ENCODE data around the gene DNAH6. TPM values are rescaled to one million over a fixed set of nuclear protein-coding genes. Genes with fewer than 3 reads are reported as not detected.

The DNAH6 gene
- total RNA-seq, 1 experiment from 2014 or later: 0.39 TPM

- no peaks in the 10 kb centered on the region for H3K4me1 Mint-ChIP-seq
- no peak overlapping the region for H3K27ac Mint-ChIP-seq
- ATAC-seq (no peak), DNase-seq (ENCODE audit: low spot score) (no peak)
- H3K9me3 Mint-ChIP-seq: peaks cover 49% of the 10 kb centered on the region
- H3K27me3 Mint-ChIP-seq (ENCODE audit: low read depth): peaks cover 4% of the 10 kb centered on the region; the same call in 1 of the 2 replicates
- POLR2A ChIA-PET: no interaction called here
- no peak for TF ChIP-seq PRDM15 (CRISPR knock-in tag; IDR thresholded peaks at IDR 0.05)
- CTCF ChIA-PET: no interaction called here
- H3K4me3 Mint-ChIP-seq: no peak overlapping the region
- peaks cover 6% of the 10 kb centered on the region for H3K36me3 Mint-ChIP-seq
These were observed 43.5 kb downstream of the DNAH6 start for GRCh38 chr2:84559838-84560237.

DNA sequence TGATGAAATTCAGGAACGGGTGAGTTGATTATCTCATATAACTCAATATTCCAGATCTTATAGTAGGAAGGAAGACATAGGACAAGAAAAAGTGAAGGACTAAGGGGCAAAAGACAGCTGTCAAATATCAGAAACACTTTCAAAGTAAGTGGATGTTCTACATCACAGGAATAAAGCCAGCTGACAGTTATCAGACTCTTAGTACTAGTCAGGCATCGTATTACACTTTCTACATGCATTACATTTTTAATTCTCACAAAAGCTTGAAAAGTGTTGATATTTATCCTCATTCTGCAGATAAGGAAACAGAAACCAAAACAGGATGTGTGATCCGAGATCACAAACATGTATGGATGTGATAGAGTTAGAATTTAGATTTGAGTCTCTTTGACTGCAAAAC is 63.4 kb downstream of the DNAH6 start:
- ATAC-seq (no peak), DNase-seq (ENCODE audit: low spot score) (no peak)
- POLR2A ChIA-PET: no interaction called here
- no peaks in the 10 kb centered on the region for H3K4me1 Mint-ChIP-seq
- 0 out of 2 replicates have a peak, but pooled peaks cover 3% of the 10 kb centered on the region for H3K9me3 Mint-ChIP-seq
- H3K27me3 Mint-ChIP-seq (ENCODE audit: low read depth): no peaks in the 10 kb centered on the region
- no peak overlapping the region for H3K4me3 Mint-ChIP-seq
- H3K27ac Mint-ChIP-seq: no peak overlapping the region
- CTCF ChIA-PET: no interaction called here
- no peaks in the 10 kb centered on the region for H3K36me3 Mint-ChIP-seq
- no peak for TF ChIP-seq JAZF1 (CRISPR knock-in tag; IDR thresholded peaks at IDR 0.05)
- TF ChIP-seq SOX15 (CRISPR knock-in tag; IDR thresholded peaks at IDR 0.05): no peak
- TF ChIP-seq, protein P1, sequence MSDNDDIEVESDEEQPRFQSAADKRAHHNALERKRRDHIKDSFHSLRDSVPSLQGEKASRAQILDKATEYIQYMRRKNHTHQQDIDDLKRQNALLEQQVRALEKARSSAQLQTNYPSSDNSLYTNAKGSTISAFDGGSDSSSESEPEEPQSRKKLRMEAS (CRISPR knock-in tag; IDR thresholded peaks at IDR 0.05): no peak
- TF ChIP-seq CREB1 (CRISPR knock-in tag; IDR thresholded peaks at IDR 0.05): no peak
- no peak for TF ChIP-seq ELF4 (CRISPR knock-in tag; IDR thresholded peaks at IDR 0.05; ENCODE audit: low read depth)
- TF ChIP-seq, protein P2, sequence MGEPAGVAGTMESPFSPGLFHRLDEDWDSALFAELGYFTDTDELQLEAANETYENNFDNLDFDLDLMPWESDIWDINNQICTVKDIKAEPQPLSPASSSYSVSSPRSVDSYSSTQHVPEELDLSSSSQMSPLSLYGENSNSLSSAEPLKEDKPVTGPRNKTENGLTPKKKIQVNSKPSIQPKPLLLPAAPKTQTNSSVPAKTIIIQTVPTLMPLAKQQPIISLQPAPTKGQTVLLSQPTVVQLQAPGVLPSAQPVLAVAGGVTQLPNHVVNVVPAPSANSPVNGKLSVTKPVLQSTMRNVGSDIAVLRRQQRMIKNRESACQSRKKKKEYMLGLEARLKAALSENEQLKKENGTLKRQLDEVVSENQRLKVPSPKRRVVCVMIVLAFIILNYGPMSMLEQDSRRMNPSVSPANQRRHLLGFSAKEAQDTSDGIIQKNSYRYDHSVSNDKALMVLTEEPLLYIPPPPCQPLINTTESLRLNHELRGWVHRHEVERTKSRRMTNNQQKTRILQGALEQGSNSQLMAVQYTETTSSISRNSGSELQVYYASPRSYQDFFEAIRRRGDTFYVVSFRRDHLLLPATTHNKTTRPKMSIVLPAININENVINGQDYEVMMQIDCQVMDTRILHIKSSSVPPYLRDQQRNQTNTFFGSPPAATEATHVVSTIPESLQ (CRISPR knock-in tag; IDR thresholded peaks at IDR 0.05): no peak
- TF ChIP-seq AFF4 (CRISPR knock-in tag; IDR thresholded peaks at IDR 0.05; ENCODE audit: borderline replicate concordance): no peak
- TF ChIP-seq ZNF281 (CRISPR knock-in tag; IDR thresholded peaks at IDR 0.05): no peak
- no peak for TF ChIP-seq CREM (CRISPR knock-in tag; IDR thresholded peaks at IDR 0.05)
- TF ChIP-seq GRHL2 (CRISPR knock-in tag; IDR thresholded peaks at IDR 0.05; ENCODE audit: insufficient replicate concordance, severe bottlenecking): no peak
- no peak for TF ChIP-seq NR3C1 (CRISPR knock-in tag; conservative IDR thresholded peaks at IDR 0.05; ENCODE audit: low read depth)
- no peak for TF ChIP-seq ZNF396 (CRISPR knock-in tag; IDR thresholded peaks at IDR 0.05; ENCODE audit: borderline replicate concordance)
- no peak for TF ChIP-seq ZNF425 (CRISPR knock-in tag; conservative IDR thresholded peaks at IDR 0.05)
- no peak for TF ChIP-seq ZNF423 (CRISPR knock-in tag; IDR thresholded peaks at IDR 0.05)
- TF ChIP-seq FOXK1 (CRISPR knock-in tag; IDR thresholded peaks at IDR 0.05): no peak
- TF ChIP-seq ERG (CRISPR knock-in tag; IDR thresholded peaks at IDR 0.05): no peak
- TF ChIP-seq TCF7 (CRISPR knock-in tag; IDR thresholded peaks at IDR 0.05; ENCODE audit: low read depth): no peak

Data from WTC11 (cell line).